ENCODE data around the gene CHPF. TPM values are rescaled to one million over a fixed set of nuclear protein-coding genes. Genes with fewer than 3 reads are reported as not detected.

Gene CHPF
- total RNA-seq, 1 experiment from 2014 or later: 228 TPM

GRCh38 chr2:219574484-219575311 lies 31.1 kb upstream of the CHPF start:
- no peak overlapping the region for H3K27ac ChIP-seq (ENCODE audit: low read depth, low read length)
- H2AFZ ChIP-seq (ENCODE audit: low read depth, low read length, poor library complexity, severe bottlenecking): no peak overlapping the region
- H3K9me3 ChIP-seq (ENCODE audit: control insufficient read depth in 1 of 2, insufficient read depth in 1 of 2, low read depth in 1 of 2, low read length in 2 of 2): no peaks in the 10 kb centered on the region
- POLR2A ChIA-PET: no interaction called here
- no peak overlapping the region for H3K4me3 ChIP-seq (replicated peaks in 1 of 2; ENCODE audit: low read depth in 1 of 2, low read length in 2 of 2)
- no peak overlapping the region for H3K4me2 ChIP-seq (ENCODE audit: low read length)
- no peak for TF ChIP-seq MAX (IDR thresholded peaks at IDR 0.05)
- no peak for TF ChIP-seq REST (IDR thresholded peaks at IDR 0.05; ENCODE audit: low read depth)
- TF ChIP-seq ELF1 (IDR thresholded peaks at IDR 0.05; ENCODE audit: borderline replicate concordance, low read depth): no peak
- no peak for TF ChIP-seq EZH2phosphoT487 (IDR thresholded peaks at IDR 0.05; ENCODE audit: borderline replicate concordance)
- TF ChIP-seq CBX3 (IDR thresholded peaks at IDR 0.05; ENCODE audit: low read depth): no peak
- no peak for TF ChIP-seq CEBPB (IDR thresholded peaks at IDR 0.05; ENCODE audit: low read depth)
- no peak for TF ChIP-seq TCF7L2 (IDR thresholded peaks at IDR 0.05; ENCODE audit: borderline replicate concordance, extremely low read depth, insufficient read depth, insufficient read length)
- TF ChIP-seq SIN3A (IDR thresholded peaks at IDR 0.05; ENCODE audit: low read depth): no peak
- TF ChIP-seq CTCF (IDR thresholded peaks at IDR 0.05 in 2 of 3, conservative IDR thresholded peaks at IDR 0.05 in 1 of 3; ENCODE audit: borderline replicate concordance in 1 of 3, insufficient read depth in 1 of 3, low read depth in 2 of 3, low read length in 2 of 3): no peak
- no peak for TF ChIP-seq ZFX (IDR thresholded peaks at IDR 0.05)
- TF ChIP-seq EZH2 (IDR thresholded peaks at IDR 0.05): no peak
- no peak for TF ChIP-seq ZNF274 (IDR thresholded peaks at IDR 0.05; ENCODE audit: low read depth, low read length)
- TF ChIP-seq EGR1 (IDR thresholded peaks at IDR 0.05; ENCODE audit: low read depth): no peak
- TF ChIP-seq POLR2A (IDR thresholded peaks at IDR 0.05; ENCODE audit: borderline replicate concordance, extremely low read depth, insufficient read depth, insufficient read length): no peak
- TF ChIP-seq POLR2AphosphoS5 (IDR thresholded peaks at IDR 0.05; ENCODE audit: low read depth, low read length): no peak
- BruUV-seq (replicated peaks): no TSS peak
- H3K9me2 ChIP-seq (ENCODE audit: insufficient read depth): no peaks in the 10 kb centered on the region
- no peaks in the 10 kb centered on the region for H3K36me3 ChIP-seq (ENCODE audit: control insufficient read depth in 1 of 2, insufficient read depth in 2 of 2, low read length in 2 of 2)
- no peaks in the 10 kb centered on the region for H3K4me1 ChIP-seq (ENCODE audit: control insufficient read depth in 1 of 2, insufficient read depth in 2 of 2, low read length in 2 of 2)
- H3K9ac ChIP-seq (ENCODE audit: low read length): no peak overlapping the region
- no peaks in the 10 kb centered on the region for H4K20me1 ChIP-seq (ENCODE audit: insufficient read depth)
- CTCF ChIA-PET: no interaction called here
- DNase-seq (ENCODE audit: low read depth, low spot score): no peak
- H3K27me3 ChIP-seq (ENCODE audit: insufficient read depth, low read length): no peaks in the 10 kb centered on the region
- H3K79me2 ChIP-seq (ENCODE audit: insufficient read depth, low read length): no peaks in the 10 kb centered on the region
- ATAC-seq: no peak
- intact Hi-C loops (cut with micrococcal nuclease): no loop called here
- RAD21 ChIA-PET (ENCODE audit: low non-redundant PET in 1 of 2, low total read pairs in 2 of 2, uncharacterized antibody in 2 of 2, unreplicated experiment in 2 of 2): no interaction called here

Measured in HCT116 (cell line).